A549 (cell line): ENCODE measurements around the gene GMPS. TPM values are rescaled to one million over a fixed set of nuclear protein-coding genes. Genes with fewer than 3 reads are reported as not detected.

ENCODE experiments used
- ATAC-seq, 2 experiments: fragments of 200-7000 bp in 1 of 2; fragments of >200 bp in 1 of 2; cut with Nextera tagmentation in 1 of 2; cut with Tn5 transposase in 1 of 2; 3 replicates each; pipeline versions ENCODE4 v1.8.0 to v1.9.1; 2018 to 2020; ENCODE audit warnings: mild to moderate bottlenecking in 1 of 2, moderate library complexity in 1 of 2
- CTCF ChIA-PET: fragments of 300-600 bp; sonication (Branson Sonifier 250); formaldehyde crosslinking; extraction: SDS; loops from one replicate; lab custom pipeline; 2021; ENCODE audit warnings: antibody characterized with exemption, inconsistent platforms; lab: Yijun Ruan, JAX
- POLR2A ChIA-PET: fragments of 350-600 bp; formaldehyde crosslinking; extraction: SDS; loops from one replicate; lab custom pipeline; 2021; ENCODE audit warnings: antibody characterized with exemption, inconsistent platforms; lab: Yijun Ruan, JAX
- DNase-seq, 2 experiments: peaks; one replicate each; pipeline versions ENCODE4 v3.0.0 to v3.0.0-alpha.2; 2011 to 2016; ENCODE audit warnings: low read depth in 1 of 2, low spot score in 1 of 2
- FAIRE-seq: peaks from 2 replicates; lab custom pipeline; 2011; peaks lifted over from hg19 to GRCh38; lab: Jason Lieb, UNC
- H3K27ac ChIP-seq, 2 experiments: fragments of >200 bp; sonication (Bioruptor Twin); formaldehyde crosslinking; 3 replicates each; pipeline ENCODE4 v1.5.1; 2016 to 2017
- H3K4me1 ChIP-seq: fragments of >200 bp; sonication (Bioruptor Twin); formaldehyde crosslinking; 3 replicates; pipeline ENCODE4 v1.6.1; 2016
- H3K4me2 ChIP-seq: fragments of >200 bp; sonication (Bioruptor Twin); formaldehyde crosslinking; 3 replicates; pipeline ENCODE4 v1.6.1; 2016
- H3K4me3 ChIP-seq: fragments of >200 bp; sonication (Bioruptor Twin); formaldehyde crosslinking; 3 replicates; pipeline ENCODE4 v1.5.1; 2016
- H3K9me3 ChIP-seq: fragments of >200 bp; sonication (Bioruptor Twin); formaldehyde crosslinking; 3 replicates; pipeline ENCODE4 v1.6.1; 2016
- BHLHE40 ChIP-seq: IDR thresholded peaks from 2 replicates; pipeline ENCODE4 v1.6.1; 2012; ENCODE audit warnings: low read depth, low read length, inconsistent platforms
- EHMT2 ChIP-seq: fragments of 200-600 bp; sonication (generic); IDR thresholded peaks from 2 replicates; pipeline ENCODE4 v1.6.1; 2016; ENCODE audit warnings: antibody characterized with exemption, low read depth, mild to moderate bottlenecking, moderate library complexity
- ESRRA ChIP-seq: fragments of 150-350 bp; IDR thresholded peaks from 2 replicates; pipeline ENCODE4 v1.6.1; 2014; ENCODE audit warnings: mild to moderate bottlenecking, low read length, borderline replicate concordance
- FOSB ChIP-seq: fragments of 250-450 bp; sonication (Bioruptor Pico); IDR thresholded peaks from 2 replicates; pipeline ENCODE4 v1.5.0; 2020; ENCODE audit warnings: mild to moderate bottlenecking, moderate library complexity
- GATA3 ChIP-seq: IDR thresholded peaks from 2 replicates; pipeline ENCODE4 v1.6.1; 2012; ENCODE audit warnings: borderline replicate concordance
- HDAC2 ChIP-seq: fragments of 200-600 bp; sonication (generic); IDR thresholded peaks from 2 replicates; pipeline ENCODE4 v1.6.1; 2016
- HEYL ChIP-seq: fragments of 250-450 bp; sonication (Bioruptor Pico); IDR thresholded peaks from 2 replicates; pipeline ENCODE4 v1.8.0; 2021; ENCODE audit warnings: mild to moderate bottlenecking, moderate library complexity
- HOXB13 ChIP-seq: fragments of 250-450 bp; sonication (Bioruptor Pico); IDR thresholded peaks from 2 replicates; pipeline ENCODE4 v1.5.0; 2020; ENCODE audit warnings: low read depth, mild to moderate bottlenecking, moderate library complexity
- HOXB5 ChIP-seq: fragments of 250-450 bp; sonication (Bioruptor Pico); IDR thresholded peaks from 2 replicates; pipeline ENCODE4 v1.5.0; 2020; ENCODE audit warnings: mild to moderate bottlenecking, moderate library complexity
- MAFK ChIP-seq: fragments of 450-650 bp; IDR thresholded peaks from 2 replicates; pipeline ENCODE4 v1.6.1; 2014; ENCODE audit not compliant: partially characterized antibody
- POLR2AphosphoS2 ChIP-seq: conservative IDR thresholded peaks from 2 replicates; pipeline ENCODE4 v1.6.1; 2012; ENCODE audit warnings: low read length, improper control_type of control experiment, inconsistent platforms
- RFX5 ChIP-seq: fragments of 450-650 bp; IDR thresholded peaks from 2 replicates; pipeline ENCODE4 v1.7.1; 2014; ENCODE audit warnings: antibody characterized with exemption, mild to moderate bottlenecking, moderate library complexity
- SREBF2 ChIP-seq: fragments of 450-650 bp; IDR thresholded peaks from 2 replicates; pipeline ENCODE4 v1.6.1; 2014; ENCODE audit warnings: mild to moderate bottlenecking, moderate library complexity
- ZC3H11A ChIP-seq: fragments of 450-650 bp; IDR thresholded peaks from 2 replicates; pipeline ENCODE4 v1.6.1; 2014; ENCODE audit warnings: antibody characterized with exemption, mild to moderate bottlenecking
- ZNF302 ChIP-seq: fragments of 250-450 bp; sonication (Bioruptor Pico); IDR thresholded peaks from 2 replicates; pipeline ENCODE4 v1.9.0; 2021; ENCODE audit warnings: inconsistent platforms, mild to moderate bottlenecking, moderate library complexity
- WGBS: methylation state at CpG from one replicate; pipeline ENCODE4 v1.1.6; 2017; ENCODE audit errors: missing lambda C conversion rate; 5-methylcytosine and 5-hydroxymethylcytosine counted together
- polyA plus RNA-seq, 4 experiments: library from polyadenylated mRNA; depleted of rRNA in 3 of 4; stranded (reverse); fragments of >200 nt; fragmentation: RNase III in 1 of 4; extraction: RNeasy Plus Mini Kit Qiagen cat#74134 plus additional on column Dnase treatment in 1 of 4; gene quantifications; 2 replicates in 3 of 4; 3 replicates in 1 of 4; pipeline ENCODE4 v1.2.3, GENCODE V29; 2011 to 2017
- TF ChIP-seq, protein P1 (sequence below): fragments of 200-600 bp; sonication (generic); IDR thresholded peaks from 2 replicates; pipeline ENCODE4 v1.6.1; 2016; ENCODE audit warnings: antibody characterized with exemption, mild to moderate bottlenecking, moderate library complexity
- TF ChIP-seq, protein P2 (sequence below): fragments of >200 bp; sonication (Bioruptor Twin); formaldehyde crosslinking; IDR thresholded peaks from 3 replicates; pipeline ENCODE4 v1.6.1; 2016
- TF ChIP-seq, protein P3 (sequence below): fragments of 250-450 bp; sonication (Bioruptor Pico); IDR thresholded peaks from 2 replicates; pipeline ENCODE4 v1.5.0; 2020; ENCODE audit warnings: low read depth, mild to moderate bottlenecking, moderate library complexity

The GMPS gene
- polyA plus RNA-seq, 2 of the 4 experiments (the other 2 are of a cell fraction): 74.4 to 114 TPM

DNA sequence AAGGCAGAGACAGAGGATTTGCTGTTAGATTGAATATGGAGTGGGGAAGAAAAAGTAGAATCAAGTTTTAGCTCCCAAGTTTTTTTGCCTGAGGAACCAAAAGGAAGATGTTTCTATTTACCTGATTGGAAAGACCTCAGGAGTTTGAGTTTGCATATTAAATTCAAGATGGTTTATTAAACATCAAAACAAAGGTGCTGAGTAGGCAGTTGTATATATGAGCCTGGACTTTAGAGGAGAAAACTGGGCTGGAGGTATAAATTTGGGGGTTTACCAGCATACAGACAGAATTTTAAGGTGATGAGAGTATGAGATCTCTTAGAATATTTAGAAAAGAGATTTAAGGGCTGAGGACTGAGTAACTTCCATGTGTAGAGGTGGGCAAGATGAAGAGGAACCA is 38.2 kb downstream of the GMPS start:
- DNase-seq: no peak
- Histone ChIP-seq H3K4me3 (no peak overlapping the region), H3K27ac (no peak overlapping the region)

DNA sequence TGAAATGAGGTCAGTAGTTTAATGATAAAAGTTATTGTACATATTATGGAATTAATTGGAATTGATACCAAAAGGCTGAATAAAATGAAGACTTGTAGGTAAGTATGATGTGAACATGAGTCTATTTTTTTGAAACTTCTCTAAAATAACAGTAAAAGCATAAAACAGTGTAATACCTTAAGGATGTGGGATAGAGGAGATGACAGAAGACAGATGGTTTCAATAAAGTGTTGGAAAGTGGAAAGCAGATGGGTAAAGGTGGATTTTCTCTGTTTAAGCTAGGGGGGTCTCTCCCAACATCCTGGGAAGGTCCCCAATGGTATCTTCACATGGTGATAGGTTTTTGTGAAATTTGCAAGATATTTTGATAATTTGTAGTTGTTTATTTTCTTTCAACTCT is 41.6 kb downstream of the GMPS start:
- no peak overlapping the region for H3K4me2 ChIP-seq
- FAIRE-seq (no peak), DNase-seq (no peak), ATAC-seq (no peak)
- H3K27ac ChIP-seq: no peak overlapping the region
- CTCF ChIA-PET: no interaction called here
- H3K4me3 ChIP-seq: no peak overlapping the region
- TF ChIP-seq SREBF2 (no peak), HEYL (no peak), HOXB5 (CRISPR knock-in tag) (no peak), EHMT2 (no peak), GATA3 (no peak), ZNF302 (CRISPR knock-in tag) (no peak), ESRRA (no peak), HDAC2 (no peak), RFX5 (no peak), POLR2AphosphoS2 (no peak)
- TF ChIP-seq, protein P1, sequence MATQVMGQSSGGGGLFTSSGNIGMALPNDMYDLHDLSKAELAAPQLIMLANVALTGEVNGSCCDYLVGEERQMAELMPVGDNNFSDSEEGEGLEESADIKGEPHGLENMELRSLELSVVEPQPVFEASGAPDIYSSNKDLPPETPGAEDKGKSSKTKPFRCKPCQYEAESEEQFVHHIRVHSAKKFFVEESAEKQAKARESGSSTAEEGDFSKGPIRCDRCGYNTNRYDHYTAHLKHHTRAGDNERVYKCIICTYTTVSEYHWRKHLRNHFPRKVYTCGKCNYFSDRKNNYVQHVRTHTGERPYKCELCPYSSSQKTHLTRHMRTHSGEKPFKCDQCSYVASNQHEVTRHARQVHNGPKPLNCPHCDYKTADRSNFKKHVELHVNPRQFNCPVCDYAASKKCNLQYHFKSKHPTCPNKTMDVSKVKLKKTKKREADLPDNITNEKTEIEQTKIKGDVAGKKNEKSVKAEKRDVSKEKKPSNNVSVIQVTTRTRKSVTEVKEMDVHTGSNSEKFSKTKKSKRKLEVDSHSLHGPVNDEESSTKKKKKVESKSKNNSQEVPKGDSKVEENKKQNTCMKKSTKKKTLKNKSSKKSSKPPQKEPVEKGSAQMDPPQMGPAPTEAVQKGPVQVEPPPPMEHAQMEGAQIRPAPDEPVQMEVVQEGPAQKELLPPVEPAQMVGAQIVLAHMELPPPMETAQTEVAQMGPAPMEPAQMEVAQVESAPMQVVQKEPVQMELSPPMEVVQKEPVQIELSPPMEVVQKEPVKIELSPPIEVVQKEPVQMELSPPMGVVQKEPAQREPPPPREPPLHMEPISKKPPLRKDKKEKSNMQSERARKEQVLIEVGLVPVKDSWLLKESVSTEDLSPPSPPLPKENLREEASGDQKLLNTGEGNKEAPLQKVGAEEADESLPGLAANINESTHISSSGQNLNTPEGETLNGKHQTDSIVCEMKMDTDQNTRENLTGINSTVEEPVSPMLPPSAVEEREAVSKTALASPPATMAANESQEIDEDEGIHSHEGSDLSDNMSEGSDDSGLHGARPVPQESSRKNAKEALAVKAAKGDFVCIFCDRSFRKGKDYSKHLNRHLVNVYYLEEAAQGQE: no peak
- TF ChIP-seq, protein P2, sequence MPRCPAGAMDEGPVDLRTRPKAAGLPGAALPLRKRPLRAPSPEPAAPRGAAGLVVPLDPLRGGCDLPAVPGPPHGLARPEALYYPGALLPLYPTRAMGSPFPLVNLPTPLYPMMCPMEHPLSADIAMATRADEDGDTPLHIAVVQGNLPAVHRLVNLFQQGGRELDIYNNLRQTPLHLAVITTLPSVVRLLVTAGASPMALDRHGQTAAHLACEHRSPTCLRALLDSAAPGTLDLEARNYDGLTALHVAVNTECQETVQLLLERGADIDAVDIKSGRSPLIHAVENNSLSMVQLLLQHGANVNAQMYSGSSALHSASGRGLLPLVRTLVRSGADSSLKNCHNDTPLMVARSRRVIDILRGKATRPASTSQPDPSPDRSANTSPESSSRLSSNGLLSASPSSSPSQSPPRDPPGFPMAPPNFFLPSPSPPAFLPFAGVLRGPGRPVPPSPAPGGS: no peak
- H3K4me1 ChIP-seq: no peaks in the 10 kb centered on the region
- POLR2A ChIA-PET: no interaction called here
- H3K9me3 ChIP-seq: no peaks in the 10 kb centered on the region

More for the DNA sequence above, 38.2 kb downstream of the GMPS start:
- ChIA-PET CTCF (no interaction called here), POLR2A (no interaction called here)
- Histone ChIP-seq H3K4me1 (peaks cover 6% of the 10 kb centered on the region; the same call in 1 of the 3 replicates), H3K9me3 (no peaks in the 10 kb centered on the region), H3K4me2 (no peak overlapping the region)
- no peak for ATAC-seq
- peak; percentile 54 for TF ChIP-seq MAFK
- TF ChIP-seq, protein P3, sequence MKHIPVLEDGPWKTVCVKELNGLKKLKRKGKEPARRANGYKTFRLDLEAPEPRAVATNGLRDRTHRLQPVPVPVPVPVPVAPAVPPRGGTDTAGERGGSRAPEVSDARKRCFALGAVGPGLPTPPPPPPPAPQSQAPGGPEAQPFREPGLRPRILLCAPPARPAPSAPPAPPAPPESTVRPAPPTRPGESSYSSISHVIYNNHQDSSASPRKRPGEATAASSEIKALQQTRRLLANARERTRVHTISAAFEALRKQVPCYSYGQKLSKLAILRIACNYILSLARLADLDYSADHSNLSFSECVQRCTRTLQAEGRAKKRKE (CRISPR knock-in tag): no peak
- no peak for FAIRE-seq

DNA sequence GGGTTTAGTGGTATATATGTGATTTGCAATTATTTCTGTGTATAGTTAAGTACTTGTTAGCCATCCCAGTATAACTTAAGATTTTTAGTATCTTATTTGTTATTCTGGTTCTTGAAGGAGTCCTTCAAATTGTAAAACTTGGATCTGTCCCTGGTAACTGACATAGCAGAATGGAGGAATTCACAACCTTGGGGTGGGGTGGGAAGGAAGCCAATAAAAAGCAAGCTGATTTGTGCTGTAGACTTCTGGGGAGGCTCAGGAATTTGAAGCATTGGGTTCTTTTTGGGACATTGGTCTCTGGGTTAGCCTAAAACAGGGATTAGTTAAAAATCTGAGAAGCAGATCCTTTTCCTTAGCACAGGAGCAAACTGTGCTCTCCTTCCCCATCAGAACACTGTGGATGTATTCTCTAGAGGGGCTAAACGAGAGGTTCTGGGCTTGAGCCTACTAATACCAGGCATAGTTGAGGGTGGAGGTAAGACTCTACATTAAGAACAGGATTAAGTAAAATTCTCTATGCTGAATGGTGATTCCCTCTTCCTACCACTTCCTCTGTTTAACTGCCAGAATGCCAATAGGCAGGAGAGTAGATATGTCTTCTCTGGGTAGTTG is 42.2 kb downstream of the GMPS start:
- no peaks in the 10 kb centered on the region for H3K9me3 ChIP-seq
- H3K27ac ChIP-seq: no peak overlapping the region
- ChIA-PET POLR2A (no interaction called here), CTCF (interaction anchor here (0.8 kb wide), 1 partner anchor 19 kb away, joined by 3 read pairs; no protein-coding TSS in a partner anchor)
- H3K4me1 ChIP-seq: no peaks in the 10 kb centered on the region
- DNase-seq (no peak), FAIRE-seq (no peak), ATAC-seq (peak in 1 of 2 experiments; percentile 48; a peak in 3 of 6 replicates)
- TF ChIP-seq FOSB (CRISPR knock-in tag) (no peak), HOXB13 (CRISPR knock-in tag) (no peak), BHLHE40 (no peak), ZC3H11A (no peak)
- WGBS: 100% methylated on average over 1 of the region's 1 CpG
- H3K4me3 ChIP-seq: no peak overlapping the region
- no peak overlapping the region for H3K4me2 ChIP-seq
